GM12878 (cell line): ENCODE data around the gene CCDC141. TPM values are rescaled to one million over a fixed set of nuclear protein-coding genes. Genes with fewer than 3 reads are reported as not detected.

Source experiments
- ATAC-seq: fragments of 200-7000 bp; cut with Tn5 transposase; 3 replicates; pipeline ENCODE4 v1.9.1; 2020; ENCODE audit warnings: mild to moderate bottlenecking, moderate library complexity
- BruUV-seq: library from RNA; stranded (reverse); fragments of 400-500 nt; replicated peaks from 2 replicates; lab custom pipeline; 2021; lab: Mats Ljungman, UMichigan
- CTCF ChIA-PET: fragments of 300-600 bp; sonication (Branson Sonifier 250); formaldehyde crosslinking; extraction: SDS; loops from one replicate; lab custom pipeline; 2021; ENCODE audit warnings: inconsistent platforms; lab: Yijun Ruan, JAX
- POLR2A ChIA-PET: fragments of 350-600 bp; formaldehyde crosslinking; extraction: SDS; loops from one replicate; lab custom pipeline; 2021; ENCODE audit warnings: inconsistent platforms; lab: Charles Lee
- RAD21 ChIA-PET: fragments of 300-600 bp; sonication (Branson Sonifier 250); formaldehyde crosslinking; loops from one replicate; lab custom pipeline; 2023; ENCODE audit warnings: antibody characterized with exemption; ENCODE audit not compliant: unreplicated experiment; lab: Charles Lee
- SMC1A ChIA-PET: fragments of 300-600 bp; sonication (Branson Sonifier 250); formaldehyde crosslinking; loops from one replicate; lab custom pipeline; 2023; ENCODE audit not compliant: unreplicated experiment, uncharacterized antibody; lab: Charles Lee
- DNase-seq: peaks from one replicate; pipeline ENCODE4 v3.0.0-alpha.2; 2011; ENCODE audit warnings: low read depth, low spot score
- FAIRE-seq: peaks from 3 replicates; lab custom pipeline; 2011; peaks lifted over from hg19 to GRCh38; lab: Jason Lieb, UNC
- H2AFZ ChIP-seq: 2 replicates; pipeline ENCODE4 v1.6.0; 2011; ENCODE audit warnings: low read depth, low read length, control low read depth; ENCODE audit not compliant: control insufficient read depth
- H3K27ac ChIP-seq: 2 replicates; pipeline ENCODE4 v1.5.1; 2011; ENCODE audit warnings: control low read depth; ENCODE audit not compliant: control insufficient read depth, insufficient read depth
- H3K27me3 ChIP-seq, 2 experiments: replicated peaks in 1 of 2; 2 replicates each; pipeline versions ENCODE4 v1.6.0 to v1.6.1; 2011; ENCODE audit warnings: low read length in 1 of 2; ENCODE audit not compliant: control insufficient read depth in 2 of 2, insufficient read depth in 2 of 2
- H3K36me3 ChIP-seq, 2 experiments: 2 replicates each; pipeline ENCODE4 v1.5.1; 2011; ENCODE audit warnings: low read length in 1 of 2; ENCODE audit not compliant: control insufficient read depth in 2 of 2, insufficient read depth in 2 of 2
- H3K4me1 ChIP-seq: 2 replicates; pipeline ENCODE4 v1.6.1; 2011; ENCODE audit warnings: mild to moderate bottlenecking, low read length, moderate library complexity, mixed read lengths; ENCODE audit not compliant: control insufficient read depth, insufficient read depth
- H3K4me2 ChIP-seq: 2 replicates; pipeline ENCODE4 v1.6.0; 2011; ENCODE audit warnings: control low read depth; ENCODE audit not compliant: control insufficient read depth, insufficient read depth
- H3K4me3 ChIP-seq: fragments of 200-600 bp; sonication (generic); 2 replicates; pipeline ENCODE4 v1.5.1; 2016
- H3K79me2 ChIP-seq: 2 replicates; pipeline ENCODE4 v1.6.0; 2011; ENCODE audit warnings: low read length; ENCODE audit not compliant: control insufficient read depth, insufficient read depth
- H3K9ac ChIP-seq: 2 replicates; pipeline ENCODE4 v1.8.0; 2011; ENCODE audit warnings: low read length, control low read depth, mixed read lengths; ENCODE audit not compliant: control insufficient read depth, insufficient read depth
- H3K9me3 ChIP-seq: replicated peaks from 3 replicates; pipeline ENCODE4 v1.5.1; 2011; ENCODE audit warnings: mild to moderate bottlenecking, low read length; ENCODE audit not compliant: control insufficient read depth, insufficient read depth
- H4K20me1 ChIP-seq: 2 replicates; pipeline ENCODE4 v1.6.0; 2011; ENCODE audit not compliant: control insufficient read depth, insufficient read depth
- HCFC1 ChIP-seq: fragments of 150-350 bp; IDR thresholded peaks from 2 replicates; pipeline ENCODE4 v1.6.1; 2014; ENCODE audit warnings: low read length
- JUND ChIP-seq: IDR thresholded peaks from 2 replicates; pipeline ENCODE4 v1.6.1; 2012; ENCODE audit warnings: low read depth, mild to moderate bottlenecking, low read length, improper control_type of control experiment, moderate library complexity
- KLF5 ChIP-seq: fragments of 450-650 bp; IDR thresholded peaks from 2 replicates; pipeline ENCODE4 v1.6.1; 2014; ENCODE audit warnings: mild to moderate bottlenecking; ENCODE audit not compliant: partially characterized antibody
- NBN ChIP-seq: fragments of 450-650 bp; IDR thresholded peaks from 2 replicates; pipeline ENCODE4 v1.6.1; 2016
- NFYB ChIP-seq: IDR thresholded peaks from 2 replicates; pipeline ENCODE4 v1.6.1; 2011; ENCODE audit warnings: low read depth, mild to moderate bottlenecking, low read length, improper control_type of control experiment, moderate library complexity; ENCODE audit not compliant: insufficient read depth
- NR2F1 ChIP-seq: fragments of 450-650 bp; conservative IDR thresholded peaks from 2 replicates; pipeline ENCODE4 v1.6.1; 2017; ENCODE audit warnings: mild to moderate bottlenecking
- POU2F2 ChIP-seq: IDR thresholded peaks from 3 replicates; pipeline ENCODE4 v1.6.1; 2011; ENCODE audit warnings: low read depth, mild to moderate bottlenecking, low read length, borderline replicate concordance
- RELA ChIP-seq: fragments of 450-650 bp; IDR thresholded peaks from 2 replicates; pipeline ENCODE4 v1.8.0; 2014; ENCODE audit warnings: borderline replicate concordance; ENCODE audit not compliant: partially characterized antibody
- RFX5 ChIP-seq: IDR thresholded peaks from 2 replicates; pipeline ENCODE4 v1.6.1; 2011; ENCODE audit warnings: low read depth, low read length, improper control_type of control experiment
- SMAD5 ChIP-seq: IDR thresholded peaks from 2 replicates; pipeline ENCODE4 v1.6.1; 2016; ENCODE audit warnings: antibody characterized with exemption, low read depth
- STAT1 ChIP-seq: fragments of 450-650 bp; conservative IDR thresholded peaks from 2 replicates; pipeline ENCODE4 v1.6.1; 2014; ENCODE audit warnings: antibody characterized with exemption, mild to moderate bottlenecking
- ZBED1 ChIP-seq: IDR thresholded peaks from 2 replicates; pipeline ENCODE4 v1.6.1; 2016; ENCODE audit warnings: borderline replicate concordance
- ZNF24 ChIP-seq: fragments of 450-650 bp; IDR thresholded peaks from 2 replicates; pipeline ENCODE4 v1.6.1; 2017; ENCODE audit warnings: antibody characterized with exemption, mild to moderate bottlenecking
- whole genome bisulfite sequencing: methylation state at CpG from one replicate; pipeline ENCODE4 v1.1.6; 2016; ENCODE audit warnings: low lambda C conversion rate; ENCODE audit not compliant: insufficient replicate concordance, insufficient coverage; ENCODE audit errors: missing lambda C conversion rate; 5-methylcytosine and 5-hydroxymethylcytosine counted together
- in situ Hi-C: fragments of 300-500 bp; cut with MboI; formaldehyde crosslinking; loops from 9 replicates; pipeline ENCODE4 v1.14.3; 2018; ENCODE audit warnings: mixed read lengths
- intact Hi-C: fragments of 100-400 bp; cut with micrococcal nuclease; formaldehyde crosslinking; loops from one replicate; pipeline ENCODE4 v1.14.2; 2022; ENCODE audit not compliant: unreplicated experiment
- polyA plus RNA-seq, 11 experiments: library from polyadenylated mRNA; depleted of rRNA in 4 of 11; unstranded in 6 of 11; stranded (reverse) in 5 of 11; fragments of >200 nt; fragmentation: Nextera tagmentation in 4 of 11; fragmentation: Illumina TruSeq in 1 of 11; extraction: Ambion mirVana in 4 of 11; extraction: Trizol in 1 of 11; gene quantifications; 1 replicate in 1 of 11; 2 replicates in 10 of 11; pipeline versions ENCODE4 v1.2.1 to v1.2.3, GENCODE V29; 2011 to 2016; ENCODE audit warnings: inconsistent platforms in 2 of 11, missing spikeins in 2 of 11, low read depth in 1 of 11
- total RNA-seq, 4 experiments: library from RNA; depleted of rRNA in 3 of 4; stranded (reverse); fragments of >200 nt in 3 of 4; fragmentation: Illumina TruSeq in 1 of 4; extraction: Trizol in 1 of 4; gene quantifications; 2 replicates each; pipeline versions ENCODE4 v1.2.1 to v1.2.3, GENCODE V29; 2013 to 2021
- TF ChIP-seq, protein P1 (sequence below): fragments of 450-650 bp; IDR thresholded peaks from 2 replicates; pipeline ENCODE4 v1.6.1; 2017; ENCODE audit warnings: mild to moderate bottlenecking, moderate library complexity
- TF ChIP-seq, protein P2 (sequence below): fragments of 450-650 bp; IDR thresholded peaks from 2 replicates; pipeline ENCODE4 v1.6.1; 2014; ENCODE audit warnings: mild to moderate bottlenecking
- TF ChIP-seq, protein P3 (sequence below): fragments of 450-650 bp; IDR thresholded peaks from 2 replicates; pipeline ENCODE4 v1.6.1; 2017; ENCODE audit warnings: borderline replicate concordance
- TF ChIP-seq, protein P4 (sequence below): fragments of 450-650 bp; IDR thresholded peaks from 2 replicates; pipeline ENCODE4 v1.6.1; 2017; ENCODE audit warnings: mild to moderate bottlenecking, low read depth, inconsistent platforms; ENCODE audit not compliant: poor library complexity, severe bottlenecking

Gene CCDC141
- total and polyA plus RNA-seq, 10 of the 15 experiments (the other 5 are each of a cell fraction or from before 2014, with no cell fraction given) = 0.84 to 12.5 (median 3.6) TPM

DNA sequence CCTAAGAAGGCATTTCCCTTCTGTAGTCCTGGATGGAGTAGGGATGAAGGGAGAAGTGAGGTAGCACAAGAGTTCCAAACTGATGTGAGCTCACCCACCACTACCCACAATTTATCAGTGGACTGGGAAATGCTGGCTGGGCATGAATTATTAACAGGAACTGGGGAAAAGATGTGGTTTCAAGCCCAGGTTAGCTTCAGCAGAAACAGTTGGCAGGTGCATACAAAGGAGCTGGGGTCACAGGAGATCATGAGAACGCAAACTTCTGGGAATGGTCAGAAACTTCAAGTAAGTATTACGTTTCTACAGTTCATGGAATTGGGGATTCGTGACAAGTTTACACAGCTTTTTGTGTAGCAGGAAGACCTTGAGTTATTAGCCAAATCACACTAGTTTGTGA, 5.4 kb downstream of the CCDC141 start:
- H3K27me3 ChIP-seq = no peaks in the 10 kb centered on the region
- H3K4me1 ChIP-seq = peaks cover 29% of the 10 kb centered on the region
- ChIA-PET CTCF (interaction anchor here (0.7 to 5.3 kb wide), 4 partner anchors 12 to 63 kb away, joined by 3 to 32 read pairs (median 14); no protein-coding TSS in a partner anchor), RAD21 (interaction anchor here (0.7 to 3.0 kb wide), 6 partner anchors 13 to 84 kb away, joined by 3 to 17 read pairs (median 5); no protein-coding TSS in a partner anchor), POLR2A (interaction anchor here (0.6 to 1.7 kb wide), 5 partner anchors 10 to 201 kb away, joined by 3 to 9 read pairs (median 5); no protein-coding TSS in a partner anchor), SMC1A (interaction anchor here (0.6 to 6.2 kb wide), 11 partner anchors 11 to 632 kb away, joined by 3 to 58 read pairs (median 4); no protein-coding TSS in a partner anchor)
- no peaks in the 10 kb centered on the region; a peak in 1 of 4 replicates for H3K36me3 ChIP-seq
- H2AFZ ChIP-seq = peak overlapping the region; percentile 38; the same call in 1 of the 2 replicates
- ATAC-seq = peak; percentile 8
- in situ Hi-C loops = no loop called here
- peaks cover 11% of the 10 kb centered on the region; the same call in 2 of the 3 replicates for H3K9me3 ChIP-seq
- no peak for FAIRE-seq
- intact Hi-C loops = no loop called here
- H3K4me3 ChIP-seq = peak overlapping the region; percentile 25; the same call in 1 of the 2 replicates
- 0 out of 2 replicates have a peak overlapping the region, but pooled peaks have one; percentile 31 for H3K27ac ChIP-seq
- H3K79me2 ChIP-seq = no peaks in the 10 kb centered on the region
- H4K20me1 ChIP-seq = no peaks in the 10 kb centered on the region
- no peak for DNase-seq
- WGBS = 28% methylated on average over 3 of the region's 3 CpGs
- H3K9ac ChIP-seq = no peak overlapping the region
- BruUV-seq = no TSS peak
- H3K4me2 ChIP-seq = peak overlapping the region; percentile 70
- TF ChIP-seq ZBED1 (peak; percentile 67; the same call in 1 of the 2 replicates), NBN (no peak), STAT1 (no peak), RELA (no peak), NFYB (0 out of 2 replicates have a peak, but pooled peaks have one; percentile 17), JUND (no peak), NR2F1 (no peak), ZNF24 (no peak), RFX5 (no peak), POU2F2 (no peak), KLF5 (no peak), SMAD5 (no peak), HCFC1 (no peak)
- TF ChIP-seq, protein P1, sequence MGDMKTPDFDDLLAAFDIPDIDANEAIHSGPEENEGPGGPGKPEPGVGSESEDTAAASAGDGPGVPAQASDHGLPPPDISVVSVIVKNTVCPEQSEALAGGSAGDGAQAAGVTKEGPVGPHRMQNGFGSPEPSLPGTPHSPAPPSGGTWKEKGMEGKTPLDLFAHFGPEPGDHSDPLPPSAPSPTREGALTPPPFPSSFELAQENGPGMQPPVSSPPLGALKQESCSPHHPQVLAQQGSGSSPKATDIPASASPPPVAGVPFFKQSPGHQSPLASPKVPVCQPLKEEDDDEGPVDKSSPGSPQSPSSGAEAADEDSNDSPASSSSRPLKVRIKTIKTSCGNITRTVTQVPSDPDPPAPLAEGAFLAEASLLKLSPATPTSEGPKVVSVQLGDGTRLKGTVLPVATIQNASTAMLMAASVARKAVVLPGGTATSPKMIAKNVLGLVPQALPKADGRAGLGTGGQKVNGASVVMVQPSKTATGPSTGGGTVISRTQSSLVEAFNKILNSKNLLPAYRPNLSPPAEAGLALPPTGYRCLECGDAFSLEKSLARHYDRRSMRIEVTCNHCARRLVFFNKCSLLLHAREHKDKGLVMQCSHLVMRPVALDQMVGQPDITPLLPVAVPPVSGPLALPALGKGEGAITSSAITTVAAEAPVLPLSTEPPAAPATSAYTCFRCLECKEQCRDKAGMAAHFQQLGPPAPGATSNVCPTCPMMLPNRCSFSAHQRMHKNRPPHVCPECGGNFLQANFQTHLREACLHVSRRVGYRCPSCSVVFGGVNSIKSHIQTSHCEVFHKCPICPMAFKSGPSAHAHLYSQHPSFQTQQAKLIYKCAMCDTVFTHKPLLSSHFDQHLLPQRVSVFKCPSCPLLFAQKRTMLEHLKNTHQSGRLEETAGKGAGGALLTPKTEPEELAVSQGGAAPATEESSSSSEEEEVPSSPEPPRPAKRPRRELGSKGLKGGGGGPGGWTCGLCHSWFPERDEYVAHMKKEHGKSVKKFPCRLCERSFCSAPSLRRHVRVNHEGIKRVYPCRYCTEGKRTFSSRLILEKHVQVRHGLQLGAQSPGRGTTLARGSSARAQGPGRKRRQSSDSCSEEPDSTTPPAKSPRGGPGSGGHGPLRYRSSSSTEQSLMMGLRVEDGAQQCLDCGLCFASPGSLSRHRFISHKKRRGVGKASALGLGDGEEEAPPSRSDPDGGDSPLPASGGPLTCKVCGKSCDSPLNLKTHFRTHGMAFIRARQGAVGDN = no peak
- TF ChIP-seq, protein P2, sequence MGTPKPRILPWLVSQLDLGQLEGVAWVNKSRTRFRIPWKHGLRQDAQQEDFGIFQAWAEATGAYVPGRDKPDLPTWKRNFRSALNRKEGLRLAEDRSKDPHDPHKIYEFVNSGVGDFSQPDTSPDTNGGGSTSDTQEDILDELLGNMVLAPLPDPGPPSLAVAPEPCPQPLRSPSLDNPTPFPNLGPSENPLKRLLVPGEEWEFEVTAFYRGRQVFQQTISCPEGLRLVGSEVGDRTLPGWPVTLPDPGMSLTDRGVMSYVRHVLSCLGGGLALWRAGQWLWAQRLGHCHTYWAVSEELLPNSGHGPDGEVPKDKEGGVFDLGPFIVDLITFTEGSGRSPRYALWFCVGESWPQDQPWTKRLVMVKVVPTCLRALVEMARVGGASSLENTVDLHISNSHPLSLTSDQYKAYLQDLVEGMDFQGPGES = no peak
- TF ChIP-seq, protein P3, sequence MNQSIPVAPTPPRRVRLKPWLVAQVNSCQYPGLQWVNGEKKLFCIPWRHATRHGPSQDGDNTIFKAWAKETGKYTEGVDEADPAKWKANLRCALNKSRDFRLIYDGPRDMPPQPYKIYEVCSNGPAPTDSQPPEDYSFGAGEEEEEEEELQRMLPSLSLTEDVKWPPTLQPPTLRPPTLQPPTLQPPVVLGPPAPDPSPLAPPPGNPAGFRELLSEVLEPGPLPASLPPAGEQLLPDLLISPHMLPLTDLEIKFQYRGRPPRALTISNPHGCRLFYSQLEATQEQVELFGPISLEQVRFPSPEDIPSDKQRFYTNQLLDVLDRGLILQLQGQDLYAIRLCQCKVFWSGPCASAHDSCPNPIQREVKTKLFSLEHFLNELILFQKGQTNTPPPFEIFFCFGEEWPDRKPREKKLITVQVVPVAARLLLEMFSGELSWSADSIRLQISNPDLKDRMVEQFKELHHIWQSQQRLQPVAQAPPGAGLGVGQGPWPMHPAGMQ = no peak
- TF ChIP-seq, protein P4, sequence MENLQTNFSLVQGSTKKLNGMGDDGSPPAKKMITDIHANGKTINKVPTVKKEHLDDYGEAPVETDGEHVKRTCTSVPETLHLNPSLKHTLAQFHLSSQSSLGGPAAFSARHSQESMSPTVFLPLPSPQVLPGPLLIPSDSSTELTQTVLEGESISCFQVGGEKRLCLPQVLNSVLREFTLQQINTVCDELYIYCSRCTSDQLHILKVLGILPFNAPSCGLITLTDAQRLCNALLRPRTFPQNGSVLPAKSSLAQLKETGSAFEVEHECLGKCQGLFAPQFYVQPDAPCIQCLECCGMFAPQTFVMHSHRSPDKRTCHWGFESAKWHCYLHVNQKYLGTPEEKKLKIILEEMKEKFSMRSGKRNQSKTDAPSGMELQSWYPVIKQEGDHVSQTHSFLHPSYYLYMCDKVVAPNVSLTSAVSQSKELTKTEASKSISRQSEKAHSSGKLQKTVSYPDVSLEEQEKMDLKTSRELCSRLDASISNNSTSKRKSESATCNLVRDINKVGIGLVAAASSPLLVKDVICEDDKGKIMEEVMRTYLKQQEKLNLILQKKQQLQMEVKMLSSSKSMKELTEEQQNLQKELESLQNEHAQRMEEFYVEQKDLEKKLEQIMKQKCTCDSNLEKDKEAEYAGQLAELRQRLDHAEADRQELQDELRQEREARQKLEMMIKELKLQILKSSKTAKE = no peak
